Lower lobe of right lung (tissue), 2 donors: ENCODE results near the gene ADAM8. TPM values are rescaled to one million over a fixed set of nuclear protein-coding genes. Genes with fewer than 3 reads are reported as not detected.
A peak's percentile ranks its signal among the peaks of the same experiment; 100 is the strongest.

Source experiments
- ATAC-seq, 2 donors: fragments of 200-7000 bp; cut with Tn5 transposase; one replicate each; pipeline ENCODE4 v1.9.1; 2020 to 2022; ENCODE audit warnings: mild to moderate bottlenecking in 2 of 2, moderate library complexity in 2 of 2
- DNase-seq: peaks from one replicate; pipeline ENCODE4 v3.0.0-alpha.2; 2020
- H3K27ac ChIP-seq: fragments of 200-600 bp; one replicate; pipeline ENCODE4 v1.8.0; 2022
- H3K27me3 ChIP-seq: fragments of 200-600 bp; one replicate; pipeline ENCODE4 v1.8.0; 2022; ENCODE audit warnings: low read depth
- H3K36me3 ChIP-seq: fragments of 200-600 bp; one replicate; pipeline ENCODE4 v1.8.0; 2022; ENCODE audit warnings: mild to moderate bottlenecking
- H3K4me1 ChIP-seq: fragments of 200-600 bp; one replicate; pipeline ENCODE4 v1.8.0; 2022
- H3K4me3 ChIP-seq: fragments of 200-600 bp; one replicate; pipeline ENCODE4 v1.8.0; 2022; ENCODE audit warnings: mild to moderate bottlenecking
- H3K9me3 ChIP-seq: fragments of 200-600 bp; one replicate; pipeline ENCODE4 v1.8.0; 2022
- intact Hi-C: fragments of 100-400 bp; cut with DNase I; formaldehyde crosslinking; loops from one replicate; pipeline ENCODE4 v1.11.0; 2022
- total RNA-seq: library from RNA; stranded (reverse); fragmentation: NEBNext Ultra II Directional; extraction: Animal tissue kit (Norgen Biotek cat#: 25700); gene quantifications from one replicate; pipeline ENCODE4 v1.2.1, GENCODE V29; 2021
- TF ChIP-seq, protein P1 (sequence below): fragments of 200-600 bp; IDR thresholded peaks from one replicate; pipeline ENCODE4 v1.8.0; 2022; ENCODE audit warnings: antibody characterized with exemption, mild to moderate bottlenecking
- donor health status: DM: no; HTN: yes; CAD: no; lungs with severe emphysema.

Gene ADAM8
- total RNA-seq, 1 donor from 2014 or later, result 18.7 TPM

GRCh38 chr10:133298466-133298865 lies 21.8 kb upstream of the ADAM8 start:
- no peak for DNase-seq
- H3K4me1 ChIP-seq, result peaks cover under 1% of the 10 kb centered on the region
- intact Hi-C loops, result no loop called here
- TF ChIP-seq, protein P1, sequence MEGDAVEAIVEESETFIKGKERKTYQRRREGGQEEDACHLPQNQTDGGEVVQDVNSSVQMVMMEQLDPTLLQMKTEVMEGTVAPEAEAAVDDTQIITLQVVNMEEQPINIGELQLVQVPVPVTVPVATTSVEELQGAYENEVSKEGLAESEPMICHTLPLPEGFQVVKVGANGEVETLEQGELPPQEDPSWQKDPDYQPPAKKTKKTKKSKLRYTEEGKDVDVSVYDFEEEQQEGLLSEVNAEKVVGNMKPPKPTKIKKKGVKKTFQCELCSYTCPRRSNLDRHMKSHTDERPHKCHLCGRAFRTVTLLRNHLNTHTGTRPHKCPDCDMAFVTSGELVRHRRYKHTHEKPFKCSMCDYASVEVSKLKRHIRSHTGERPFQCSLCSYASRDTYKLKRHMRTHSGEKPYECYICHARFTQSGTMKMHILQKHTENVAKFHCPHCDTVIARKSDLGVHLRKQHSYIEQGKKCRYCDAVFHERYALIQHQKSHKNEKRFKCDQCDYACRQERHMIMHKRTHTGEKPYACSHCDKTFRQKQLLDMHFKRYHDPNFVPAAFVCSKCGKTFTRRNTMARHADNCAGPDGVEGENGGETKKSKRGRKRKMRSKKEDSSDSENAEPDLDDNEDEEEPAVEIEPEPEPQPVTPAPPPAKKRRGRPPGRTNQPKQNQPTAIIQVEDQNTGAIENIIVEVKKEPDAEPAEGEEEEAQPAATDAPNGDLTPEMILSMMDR, result no peak
- peaks cover 94% of the 10 kb centered on the region for H3K36me3 ChIP-seq
- no peaks in the 10 kb centered on the region for H3K9me3 ChIP-seq
- ATAC-seq, result no peak
- no peaks in the 10 kb centered on the region for H3K27me3 ChIP-seq
- no peak overlapping the region for H3K4me3 ChIP-seq
- H3K27ac ChIP-seq, result no peak overlapping the region

- no peak overlapping the region for H3K27ac ChIP-seq
- no peak overlapping the region for H3K4me3 ChIP-seq
- DNase-seq (no peak), ATAC-seq (no peak)
- H3K36me3 ChIP-seq, result peaks cover 100% of the 10 kb centered on the region
- TF ChIP-seq, protein P1, result no peak
- no peaks in the 10 kb centered on the region for H3K27me3 ChIP-seq
- intact Hi-C loops, result no loop called here
- no peaks in the 10 kb centered on the region for H3K9me3 ChIP-seq
- peaks cover 10% of the 10 kb centered on the region for H3K4me1 ChIP-seq
Observed at GRCh38 chr10:133297504-133297903, 20.8 kb upstream of the ADAM8 start.

GRCh38 chr10:133295426-133296320 lies 19.0 kb upstream of the ADAM8 start:
- Histone ChIP-seq H3K27me3 (no peaks in the 10 kb centered on the region), H3K4me3 (no peak overlapping the region), H3K36me3 (peaks cover 88% of the 10 kb centered on the region), H3K4me1 (peaks cover 11% of the 10 kb centered on the region), H3K27ac (no peak overlapping the region), H3K9me3 (no peaks in the 10 kb centered on the region)
- intact Hi-C loops, result no loop called here
- no peak for DNase-seq
- TF ChIP-seq, protein P1, result no peak
- no peak for ATAC-seq

DNA sequence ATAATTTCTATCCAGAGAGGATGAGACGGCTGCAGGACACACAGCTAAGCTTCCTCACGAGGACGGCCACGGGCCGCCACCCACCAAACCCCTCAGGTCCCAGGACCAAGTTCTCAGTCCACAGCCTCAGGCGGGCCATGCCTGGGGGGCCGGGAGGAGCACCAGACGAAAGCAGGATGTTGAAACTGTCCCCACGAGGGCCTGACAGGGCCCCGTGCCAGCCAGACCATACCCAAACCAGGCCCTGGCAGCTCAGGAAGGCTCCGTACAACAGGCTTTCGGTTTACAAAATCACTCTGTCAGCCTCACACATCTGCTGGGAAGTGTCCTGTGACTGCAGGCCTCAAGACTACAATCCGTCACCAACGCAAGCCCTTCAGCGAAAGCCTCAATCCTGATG lies 17.5 kb upstream of the ADAM8 start:
- TF ChIP-seq, protein P1, result no peak
- intact Hi-C loops, result no loop called here
- no peak for DNase-seq
- no peak overlapping the region for H3K4me3 ChIP-seq
- peak overlapping the region; percentile 2 for H3K27ac ChIP-seq
- peaks cover 11% of the 10 kb centered on the region for H3K4me1 ChIP-seq
- ATAC-seq, result peak in 1 of 2 donors; percentile 66
- H3K36me3 ChIP-seq, result peaks cover 87% of the 10 kb centered on the region
- no peaks in the 10 kb centered on the region for H3K27me3 ChIP-seq
- no peaks in the 10 kb centered on the region for H3K9me3 ChIP-seq

DNA sequence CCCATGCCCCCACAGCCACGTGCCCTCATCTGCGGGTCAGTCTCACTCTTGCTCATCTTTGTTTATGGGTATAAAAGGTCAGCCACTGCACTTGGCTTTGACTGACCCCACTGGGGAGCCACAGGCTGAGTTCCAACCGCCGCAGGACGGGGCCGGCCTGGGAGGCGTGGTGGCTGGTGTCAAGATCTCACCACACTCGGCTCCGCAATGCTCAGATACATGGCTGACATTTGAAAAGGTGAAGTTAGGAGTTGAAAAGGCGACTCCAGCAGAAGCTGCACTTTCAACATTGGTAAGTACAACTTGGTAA lies 17.1 kb upstream of the ADAM8 start:
- TF ChIP-seq, protein P1, result no peak
- no peaks in the 10 kb centered on the region for H3K9me3 ChIP-seq
- ATAC-seq (no peak), DNase-seq (no peak)
- peaks cover 11% of the 10 kb centered on the region for H3K4me1 ChIP-seq
- H3K27me3 ChIP-seq, result no peaks in the 10 kb centered on the region
- peaks cover 87% of the 10 kb centered on the region for H3K36me3 ChIP-seq
- H3K4me3 ChIP-seq, result no peak overlapping the region
- peak overlapping the region; percentile 2 for H3K27ac ChIP-seq
- intact Hi-C loops, result no loop called here
